IMR-90 (cell line): ENCODE data around the gene CDK5RAP2.

ENCODE experiments used
- BHLHE40 ChIP-seq: fragments of 150-350 bp; IDR thresholded peaks from 2 replicates; pipeline ENCODE4 v1.6.1; 2016; ENCODE audit warnings: mild to moderate bottlenecking, low read depth, low read length
- CTCF ChIP-seq: conservative IDR thresholded peaks from 2 replicates; pipeline ENCODE4 v1.5.1; 2012; ENCODE audit warnings: mild to moderate bottlenecking, low read depth, low read length, improper control_type of control experiment
- MAFK ChIP-seq: IDR thresholded peaks from 2 replicates; pipeline ENCODE4 v1.6.1; 2012; ENCODE audit warnings: low read depth, low read length, improper control_type of control experiment
- POLR2A ChIP-seq: IDR thresholded peaks from 2 replicates; pipeline ENCODE4 v1.6.1; 2012; ENCODE audit warnings: mild to moderate bottlenecking, low read depth, low read length
- RCOR1 ChIP-seq: IDR thresholded peaks from 2 replicates; pipeline ENCODE4 v1.6.1; 2012; ENCODE audit warnings: mild to moderate bottlenecking, low read length, improper control_type of control experiment; ENCODE audit not compliant: insufficient replicate concordance
- USF2 ChIP-seq: fragments of 150-350 bp; IDR thresholded peaks from 2 replicates; pipeline ENCODE4 v1.6.1; 2017; ENCODE audit warnings: mild to moderate bottlenecking, antibody characterized with exemption, low read length, low read depth

- TF ChIP-seq USF2 (no peak), CTCF (no peak), POLR2A (no peak), BHLHE40 (no peak), MAFK (no peak), RCOR1 (no peak)
Measured at GRCh38 chr9:120572472-120572871, 7.5 kb downstream of the CDK5RAP2 start.
